ENCODE results near the gene MAPK10.

GRCh38 chr4:86001591-86001990 lies 358.3 kb downstream of the MAPK10 start:
- no peak for TF ChIP-seq REST (IDR thresholded peaks at IDR 0.05; ENCODE audit: insufficient read depth in 1 of 2, low read depth in 2 of 2, low read length in 2 of 2)
- TF ChIP-seq POLR2AphosphoS5 (IDR thresholded peaks at IDR 0.05; ENCODE audit: low read depth, low read length), result no peak

Data from PFSK-1 (cell line).